ENCODE data around the gene GALNT2.

The GALNT2 gene

DNA sequence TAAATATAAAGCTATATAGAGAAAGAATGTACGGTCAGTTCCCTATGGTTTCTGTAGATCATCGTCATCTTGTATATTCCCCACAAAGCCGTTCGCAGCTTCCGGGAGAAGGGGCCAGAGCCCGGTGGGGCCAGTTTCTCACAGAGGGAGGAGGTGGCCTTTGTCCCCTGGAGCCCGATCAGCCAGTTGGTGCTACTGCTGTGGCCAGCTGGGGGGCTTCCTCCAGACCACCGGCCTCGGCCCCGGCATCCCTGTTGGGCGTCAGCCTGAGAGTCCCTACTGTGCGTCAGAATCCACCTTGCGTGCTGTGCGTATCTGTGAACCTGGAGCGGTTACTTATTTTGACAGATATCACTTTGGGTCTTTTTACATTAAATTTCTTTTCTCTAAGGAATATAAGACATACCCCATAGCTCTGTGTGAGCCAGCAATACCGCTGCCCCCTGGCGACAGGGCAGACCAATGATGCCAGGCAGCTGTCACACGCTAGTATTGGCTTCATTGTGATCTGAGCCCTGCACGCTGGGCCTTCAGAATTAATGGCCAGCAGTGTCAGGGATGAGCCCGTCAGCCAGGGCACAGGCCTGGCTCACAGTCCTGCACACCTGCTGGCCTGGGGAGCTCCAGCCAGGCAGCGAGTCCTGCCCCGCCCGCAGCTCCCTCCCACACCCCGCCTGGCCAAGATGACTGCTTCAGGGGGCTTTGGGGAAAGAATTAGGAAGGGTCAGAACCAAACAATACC is 213.2 kb downstream of the GALNT2 start:
- DNase-seq (ENCODE audit: low read depth) = no peak

DNA sequence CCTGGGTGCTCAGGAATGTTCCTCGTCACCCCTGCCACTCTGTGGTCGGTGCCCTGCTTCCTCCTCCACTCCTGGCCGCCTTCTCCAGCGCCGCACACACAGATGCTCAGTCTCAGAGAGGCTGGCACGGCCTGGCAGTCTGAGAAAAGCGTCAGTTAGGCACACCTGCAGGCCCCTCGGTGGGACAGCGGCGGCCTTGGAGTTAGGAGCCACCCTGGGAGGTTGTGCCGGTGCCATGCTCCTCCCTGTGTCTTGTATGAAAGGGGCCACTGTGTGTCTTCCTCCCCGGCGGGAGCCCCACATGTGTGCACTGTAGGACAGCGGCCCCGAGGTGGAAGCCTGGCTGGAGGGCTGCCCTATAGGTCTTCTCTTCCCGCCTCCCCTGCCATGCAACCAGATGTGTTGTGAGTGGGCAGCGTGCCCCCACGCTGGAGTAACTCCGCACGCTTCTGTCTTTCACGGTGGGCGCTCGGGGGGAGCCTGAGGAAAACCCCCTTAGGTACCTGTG is 213.9 kb downstream of the GALNT2 start:
- DNase-seq (ENCODE audit: low read depth) = no peak

DNA sequence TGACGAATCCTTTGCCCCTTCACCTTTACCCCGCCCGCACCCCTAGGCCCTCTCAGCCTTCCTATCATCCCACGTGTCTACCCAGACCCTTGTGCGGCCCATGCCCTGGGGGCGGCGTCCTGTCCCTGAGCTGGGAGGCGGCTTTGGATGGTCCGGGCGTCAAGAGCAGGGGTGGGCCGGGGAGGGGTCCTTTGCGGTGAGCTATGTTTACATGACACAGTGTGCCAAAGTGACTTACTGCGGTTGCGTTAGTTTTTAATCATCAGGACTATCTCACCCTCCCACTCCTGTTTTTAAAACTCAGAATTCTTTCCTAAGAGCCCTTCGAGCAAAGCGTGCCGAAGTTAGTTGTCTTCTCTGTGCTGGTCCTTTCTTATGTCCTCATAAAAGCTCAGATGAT is 214.5 kb downstream of the GALNT2 start:
- no peak for DNase-seq (ENCODE audit: low read depth)

DNA sequence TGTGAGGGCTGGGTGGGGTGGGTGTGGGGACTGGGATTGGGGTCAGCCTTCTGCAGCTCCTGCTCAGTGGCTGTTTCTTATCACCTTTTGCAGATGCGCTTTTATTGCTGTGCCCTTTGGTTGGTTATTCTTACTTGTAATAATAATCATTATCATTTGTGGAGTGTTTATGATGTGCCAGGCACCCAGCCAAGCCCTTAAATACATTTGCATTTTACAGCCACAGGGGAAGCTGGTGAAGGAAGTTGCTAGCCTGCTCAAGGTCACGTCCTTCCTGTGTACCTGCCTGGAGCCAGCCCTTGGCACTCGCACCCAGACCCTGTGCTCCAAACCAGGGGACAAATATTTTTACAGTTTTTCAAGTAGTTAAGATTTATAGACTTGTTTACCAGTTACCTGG is 215.1 kb downstream of the GALNT2 start:
- no peak for DNase-seq (ENCODE audit: low read depth)

DNA sequence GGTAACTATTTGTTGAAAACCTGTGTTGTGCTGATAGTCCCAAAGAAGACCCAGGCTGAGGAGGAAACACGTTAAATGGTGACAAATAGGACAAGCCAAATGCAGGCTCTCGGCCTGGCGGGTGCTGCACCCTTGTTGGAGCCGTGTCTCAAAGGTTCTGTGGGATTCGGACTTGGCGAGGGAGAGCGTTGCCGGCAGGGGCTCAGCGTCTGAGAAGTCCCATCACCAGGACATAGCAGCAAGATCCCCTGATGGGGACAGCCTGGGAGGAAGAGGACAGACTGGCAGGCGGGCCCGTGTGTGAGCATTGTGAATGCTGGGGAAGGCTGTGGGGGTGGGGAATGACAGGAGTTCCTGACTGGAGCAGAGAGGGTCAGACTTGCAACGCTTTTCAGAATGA is 216.6 kb downstream of the GALNT2 start:
- DNase-seq (ENCODE audit: low read depth) = no peak

DNA sequence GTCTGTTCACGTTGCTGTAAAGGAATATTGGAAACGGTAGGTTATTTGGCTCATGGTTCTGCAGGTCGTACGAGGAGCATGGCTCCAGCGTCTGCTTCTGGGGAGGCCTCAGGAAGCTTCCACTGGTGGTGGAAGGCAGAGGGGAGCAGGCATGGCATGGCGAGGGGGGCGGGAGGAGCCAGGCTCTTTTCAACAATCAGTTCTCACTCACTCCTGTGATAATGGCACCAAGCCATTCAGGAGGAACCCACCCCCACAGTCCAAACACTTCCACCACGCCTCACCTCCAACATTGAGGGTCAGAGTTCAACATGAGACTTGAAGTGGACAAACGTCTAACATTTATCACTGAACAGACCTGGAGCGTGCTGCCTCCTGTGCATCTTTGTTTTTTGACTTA is 217.9 kb downstream of the GALNT2 start:
- DNase-seq (ENCODE audit: low read depth) = no peak

DNA sequence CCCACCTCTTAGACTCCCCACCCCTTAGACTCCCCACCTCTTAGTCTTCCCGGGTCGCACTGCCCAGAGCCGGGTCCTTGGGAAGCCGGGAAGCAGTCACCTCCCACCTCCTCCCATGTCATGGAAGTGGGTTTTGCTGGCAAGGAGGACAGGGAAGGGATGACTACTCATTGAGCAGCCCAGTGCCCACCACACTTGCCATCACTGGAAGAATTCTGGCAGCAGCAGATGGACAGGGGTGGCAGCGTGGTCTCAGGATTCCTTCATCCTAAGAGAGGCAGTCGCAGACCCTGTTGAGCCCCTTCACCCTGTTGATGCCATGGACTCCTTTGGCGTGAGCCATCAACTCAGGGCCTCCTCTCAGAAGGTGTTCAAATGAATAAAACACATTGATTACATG is 218.3 kb downstream of the GALNT2 start:
- no peak for DNase-seq (ENCODE audit: low read depth)

DNA sequence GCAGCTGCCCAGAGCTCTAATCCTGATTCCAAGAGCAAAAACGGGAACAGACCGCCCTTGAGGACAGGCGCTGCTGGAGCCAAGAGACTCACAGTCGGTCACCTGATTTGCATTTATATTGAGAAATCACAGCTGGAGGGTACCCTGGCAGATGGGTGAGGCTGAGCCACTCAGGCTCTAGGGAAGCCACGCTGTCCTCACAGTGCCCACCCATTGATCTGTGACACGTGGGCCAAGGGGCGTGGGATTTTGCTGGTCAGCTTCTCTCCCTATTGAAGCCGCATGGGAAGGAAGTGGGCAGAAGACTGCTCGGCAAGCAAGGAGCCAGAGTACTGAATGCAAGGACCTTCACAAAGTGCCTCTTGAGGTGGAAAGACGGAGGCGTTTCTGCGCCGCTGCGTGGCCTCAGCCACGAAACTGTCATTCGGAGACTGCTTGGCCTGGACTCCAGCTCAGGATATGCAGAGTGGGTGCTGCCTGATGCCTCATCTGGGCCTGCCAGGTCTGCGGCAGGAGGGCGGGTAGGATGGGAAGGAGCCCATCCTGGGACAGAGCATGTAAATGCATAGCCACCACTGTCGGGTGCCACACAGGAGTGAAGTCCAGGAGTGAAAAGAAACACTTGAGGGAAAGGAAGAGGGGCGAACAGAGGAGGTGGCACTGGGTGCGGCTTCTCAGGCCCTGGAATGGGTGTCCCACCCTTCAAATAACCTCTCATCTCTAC is 219.3 kb downstream of the GALNT2 start:
- no peak for DNase-seq (ENCODE audit: low read depth)

DNA sequence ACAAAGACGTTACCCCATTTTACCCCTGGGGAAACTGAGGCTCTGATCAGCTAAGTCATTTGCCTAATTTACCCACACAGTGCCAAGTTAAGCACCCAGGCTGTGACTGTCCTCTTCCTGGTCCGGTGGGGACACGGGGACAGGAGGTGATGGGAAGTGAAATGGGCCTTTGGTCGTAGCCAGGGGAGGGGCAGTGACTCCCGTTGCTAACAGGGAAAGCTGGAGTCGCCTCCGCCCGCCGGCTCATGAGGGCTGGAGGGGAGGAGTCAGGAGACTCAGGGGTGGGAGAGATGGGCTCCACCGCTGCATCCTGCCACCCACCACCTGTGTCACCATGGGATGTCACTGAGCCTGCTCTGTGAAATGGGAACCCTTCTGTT is 219.8 kb downstream of the GALNT2 start:
- no peak for DNase-seq (ENCODE audit: low read depth)

DNA sequence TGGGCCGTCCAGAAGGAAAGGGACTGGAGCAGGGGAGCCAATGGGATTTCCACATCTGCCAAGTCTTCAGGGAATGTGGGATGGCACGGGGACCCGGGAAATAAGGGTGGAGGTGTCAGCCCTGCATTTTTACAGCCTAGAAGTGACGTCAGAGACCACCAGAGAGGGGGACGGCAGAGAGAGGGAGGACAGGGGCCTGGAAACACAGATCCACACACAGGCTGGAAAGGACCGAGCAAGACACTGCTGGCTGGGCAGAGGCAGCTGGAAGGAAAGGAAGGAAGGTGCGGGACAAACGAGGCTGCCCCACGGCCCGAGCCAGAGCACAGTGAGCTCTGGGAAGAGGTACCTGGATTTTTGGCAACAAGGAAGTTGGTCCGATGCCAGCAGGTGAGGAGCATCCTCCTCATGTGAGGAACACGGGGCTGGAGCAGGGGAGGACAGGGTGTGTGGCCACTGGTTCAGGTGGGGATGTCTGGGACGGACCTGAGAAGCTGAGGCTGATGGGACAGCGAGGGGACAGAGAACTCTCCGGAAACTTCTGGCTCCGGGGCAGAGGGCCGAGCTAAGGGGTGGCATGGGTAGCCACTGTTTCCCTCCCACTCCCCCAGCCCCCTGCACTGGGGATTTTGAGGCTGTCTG is 220.8 kb downstream of the GALNT2 start:
- DNase-seq (ENCODE audit: low read depth) = no peak

DNA sequence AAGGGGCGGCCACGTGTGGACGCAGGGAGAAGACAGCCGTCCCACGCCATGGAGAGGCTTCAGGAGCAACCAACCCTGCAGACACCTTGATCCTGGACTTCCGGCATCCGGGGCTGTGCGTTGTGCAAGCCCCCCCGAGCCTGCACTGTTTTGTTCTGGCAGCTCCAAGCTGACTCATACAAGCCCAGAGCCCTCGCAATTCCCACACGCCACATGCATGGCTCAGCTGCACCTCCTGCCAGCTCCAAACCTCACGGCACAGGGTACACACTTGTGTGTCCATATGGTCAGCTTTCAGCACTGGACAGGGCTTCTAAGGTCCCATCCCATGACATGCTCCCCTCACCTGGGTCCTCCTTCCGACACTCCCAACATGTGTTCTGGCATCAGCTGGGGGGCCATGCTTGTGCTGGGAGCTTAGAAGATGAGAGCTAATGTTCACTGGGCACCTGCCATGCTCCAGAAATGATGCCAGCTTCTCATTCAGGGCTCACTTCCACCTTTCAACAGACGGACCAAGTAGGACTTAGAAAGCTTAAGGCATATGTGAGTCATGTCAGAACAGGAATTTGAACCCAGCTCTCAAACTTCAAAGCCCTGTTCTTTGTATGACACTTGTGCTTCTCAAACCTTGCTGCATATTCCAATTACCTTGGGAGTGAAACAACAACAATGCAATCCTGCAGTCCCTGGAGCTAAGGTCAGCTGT is 221.8 kb downstream of the GALNT2 start:
- no peak for DNase-seq (ENCODE audit: low read depth)

DNA sequence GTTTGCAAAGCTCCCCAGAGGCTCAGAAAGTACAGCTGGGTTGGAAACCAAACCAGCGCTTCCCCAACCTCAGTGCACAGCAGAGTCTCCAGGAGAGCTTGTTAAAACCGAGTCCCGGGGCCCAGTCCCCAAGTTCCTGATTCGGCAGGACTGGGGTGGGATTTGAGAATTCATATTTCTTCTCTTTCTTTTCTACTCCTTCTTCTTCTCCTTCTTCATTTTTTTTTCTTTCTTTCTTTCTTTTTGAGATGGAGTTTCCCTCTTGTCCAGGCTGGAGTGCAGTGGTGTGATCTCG is 222.3 kb downstream of the GALNT2 start:
- DNase-seq (ENCODE audit: low read depth) = no peak

DNA sequence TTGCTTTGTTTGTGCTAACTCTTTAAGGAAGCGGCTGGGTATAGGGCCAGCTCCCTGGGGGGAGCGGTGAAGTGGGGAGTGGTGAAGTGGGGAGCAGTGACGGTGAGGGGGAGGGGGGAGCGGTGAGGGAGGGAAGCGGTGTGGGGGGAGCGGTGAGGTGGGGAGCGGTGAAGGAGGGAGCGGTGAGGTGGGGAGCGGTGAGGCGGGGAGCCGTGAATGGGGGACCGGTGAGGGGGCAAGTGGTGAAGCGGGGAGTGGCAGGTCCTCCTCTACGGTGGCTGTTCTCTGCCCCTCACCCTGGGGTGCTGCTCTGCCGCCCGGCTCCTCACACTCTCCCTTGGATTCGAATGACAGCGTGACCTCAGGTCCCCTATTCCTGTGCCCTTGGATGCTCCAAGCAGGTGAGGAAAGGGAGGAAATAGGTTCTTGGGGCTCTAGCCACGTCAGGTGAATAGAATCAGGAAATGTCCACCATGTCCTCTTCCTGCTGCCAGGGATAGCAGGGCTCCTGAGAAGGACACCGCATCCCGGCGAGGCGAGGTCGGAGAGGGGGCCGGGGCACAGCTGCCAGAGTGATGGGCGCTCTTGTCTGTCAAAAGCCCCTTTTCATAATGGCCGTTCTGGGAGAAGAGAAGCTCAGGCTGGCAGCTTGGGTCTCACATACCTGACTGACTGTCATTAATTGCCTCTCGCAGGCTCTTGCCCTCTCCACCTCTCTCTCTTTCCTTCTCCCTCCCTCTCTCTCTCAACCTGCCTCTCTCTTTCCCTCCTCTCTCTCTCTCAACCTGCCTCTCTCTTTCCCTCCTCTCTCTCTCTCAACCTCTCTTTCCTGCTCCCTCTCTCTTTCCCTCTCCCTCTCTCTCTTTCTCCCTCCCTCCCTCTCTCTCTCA is 224.9 kb downstream of the GALNT2 start:
- DNase-seq (ENCODE audit: low read depth) = no peak

DNA sequence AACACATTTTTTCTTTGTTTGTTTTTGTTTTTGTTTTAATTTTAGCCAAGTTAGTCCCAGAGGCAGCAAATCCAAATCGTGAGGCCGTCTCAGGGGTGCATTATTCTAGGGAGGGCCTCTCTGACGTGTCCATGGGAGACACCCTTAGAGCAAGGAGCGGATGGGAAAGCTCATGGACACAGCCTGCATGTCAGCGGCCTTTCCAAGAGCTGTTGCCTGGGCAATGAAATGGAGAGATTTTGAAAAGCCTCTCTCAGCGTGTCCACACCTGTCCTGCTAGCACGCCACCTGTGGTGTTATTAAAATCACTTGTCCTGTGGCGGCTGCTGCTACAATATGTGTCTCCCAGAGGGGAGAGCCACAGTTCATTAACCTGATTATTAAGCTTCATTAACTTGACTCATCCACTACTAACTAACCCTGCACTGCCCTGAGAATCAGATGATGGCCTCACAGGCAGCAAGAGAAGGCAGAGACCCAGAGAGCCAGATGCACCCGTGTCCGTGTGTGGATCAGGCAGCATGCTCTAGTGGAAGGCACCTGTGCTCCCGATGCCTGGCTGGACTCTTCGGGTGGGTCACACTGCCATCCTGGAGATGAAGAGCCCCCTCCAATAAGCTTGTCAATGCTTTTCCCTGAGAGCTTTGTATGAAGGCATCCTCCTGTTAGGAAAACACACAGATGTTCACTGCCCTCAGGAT is 225.8 kb downstream of the GALNT2 start:
- no peak for DNase-seq (ENCODE audit: low read depth)

DNA sequence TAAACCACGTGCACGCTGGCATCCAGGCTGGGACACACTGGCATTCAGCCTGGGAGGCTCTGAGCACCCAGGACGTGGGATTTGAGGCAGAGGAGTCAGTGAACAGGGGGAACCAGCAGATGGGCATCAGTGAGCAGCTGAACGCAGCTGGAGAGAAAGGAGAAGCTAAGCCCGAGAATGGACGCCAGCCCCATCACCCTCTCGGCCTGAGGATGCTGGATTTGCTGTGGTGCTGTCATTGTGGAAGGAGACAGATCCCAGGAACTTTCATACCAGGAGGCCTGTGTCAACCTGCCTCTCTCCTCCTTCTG is 226.3 kb downstream of the GALNT2 start:
- no peak for DNase-seq (ENCODE audit: low read depth)

DNA sequence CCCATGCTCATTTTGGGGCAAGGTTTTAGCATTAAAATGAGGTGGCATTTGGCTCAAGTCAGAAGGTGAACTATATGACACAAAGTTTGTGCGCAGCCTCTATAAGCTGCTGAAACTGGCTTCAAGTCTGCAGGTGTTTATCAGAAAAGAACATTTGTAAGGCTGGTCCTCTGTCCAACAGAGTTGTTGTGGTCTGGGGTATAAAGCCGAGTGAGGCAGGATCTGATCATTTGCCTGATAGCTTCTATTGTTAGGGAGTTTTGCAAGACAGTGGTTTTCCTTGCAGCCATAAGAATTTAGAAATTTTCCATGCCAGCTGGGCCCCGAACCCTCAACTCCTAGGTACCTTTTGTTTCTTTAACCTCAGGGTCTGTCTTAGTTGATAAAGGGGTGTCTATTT is 228.3 kb downstream of the GALNT2 start:
- no peak for DNase-seq (ENCODE audit: low read depth)

DNA sequence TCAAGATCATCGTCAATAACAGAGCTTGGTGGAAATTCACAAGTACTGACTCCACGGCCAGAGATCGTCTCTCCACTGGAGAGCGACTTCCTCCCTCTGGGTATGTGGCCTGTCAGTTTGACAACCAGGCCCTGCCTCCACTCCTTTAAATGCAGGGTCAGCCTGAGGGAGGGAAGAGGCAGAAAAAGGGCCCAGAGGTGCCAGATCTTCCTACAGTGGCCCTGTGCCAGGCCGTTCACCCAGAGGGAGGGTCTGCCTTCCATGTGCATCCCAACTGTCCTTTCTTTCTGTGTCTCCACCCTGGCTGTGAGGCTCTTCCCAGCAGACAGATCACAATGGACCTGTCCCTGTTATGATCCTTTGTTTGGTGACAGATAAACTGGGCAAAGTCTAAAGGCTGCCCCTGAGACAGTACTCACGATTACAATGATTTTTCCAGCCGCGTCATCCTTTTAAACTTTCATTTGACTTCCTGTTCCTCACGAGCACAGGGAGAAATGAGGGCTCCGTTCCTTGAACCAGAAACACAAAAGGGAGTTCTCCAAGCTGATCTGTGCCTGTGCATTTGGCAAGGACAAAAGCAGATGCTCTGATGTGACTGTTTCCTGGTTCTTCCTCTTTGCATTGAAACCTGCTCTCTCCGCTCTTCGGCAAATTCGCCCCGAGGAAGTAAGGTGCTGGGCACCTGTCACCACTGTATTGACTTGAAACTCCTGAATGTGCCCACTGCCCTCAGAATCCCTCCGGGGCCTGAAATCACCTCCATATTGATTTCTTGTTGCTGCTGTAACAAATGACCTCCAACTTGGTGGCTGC is 232.4 kb downstream of the GALNT2 start:
- no peak for DNase-seq (ENCODE audit: low read depth)

DNA sequence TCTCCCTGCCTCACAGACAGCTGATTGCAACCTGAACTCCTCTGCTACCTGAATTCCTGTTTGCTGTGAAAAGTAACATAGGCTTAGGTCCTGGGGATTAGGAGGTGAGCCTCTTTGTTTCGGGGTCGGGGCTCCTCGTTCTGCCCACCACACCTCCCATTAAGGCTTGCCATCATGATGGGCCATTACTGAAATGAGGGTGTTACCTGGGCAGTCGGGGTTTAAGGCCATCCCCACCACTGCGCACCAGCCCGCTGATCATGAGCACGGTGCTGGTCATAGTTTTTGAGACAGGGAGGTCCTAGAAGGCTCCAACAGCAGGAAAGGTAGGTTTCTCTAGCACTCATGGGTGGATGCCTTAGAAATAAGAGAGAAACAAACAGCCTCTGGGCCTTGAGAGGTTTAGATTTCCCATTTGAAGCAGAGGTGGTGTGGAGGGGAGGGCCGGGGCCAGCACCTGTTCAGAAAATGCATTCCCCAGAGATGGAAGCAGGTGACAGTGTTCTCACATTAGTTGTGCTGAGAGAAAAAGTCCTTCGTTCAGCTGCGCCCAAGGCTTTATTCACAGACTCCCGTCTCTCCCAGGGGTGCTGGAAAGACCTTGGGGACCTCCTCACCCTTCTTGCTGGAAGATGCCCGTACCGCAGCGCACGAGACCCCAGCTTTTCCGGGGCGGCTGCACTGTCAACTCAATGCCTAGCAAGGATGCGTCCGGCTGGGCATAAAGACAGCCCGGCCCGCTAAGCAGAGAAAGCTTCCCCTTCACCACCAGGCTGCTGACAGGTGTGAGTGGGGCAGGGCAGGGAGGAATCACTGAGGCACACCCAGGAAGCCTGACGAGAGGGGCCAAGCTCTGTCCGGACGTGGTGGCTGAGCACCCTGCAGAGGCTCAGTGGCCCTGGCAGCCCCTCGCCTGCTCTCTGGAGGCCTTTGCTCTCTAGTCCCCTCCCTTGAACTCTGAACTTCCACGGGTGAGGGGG is 233.6 kb downstream of the GALNT2 start:
- no peak for DNase-seq (ENCODE audit: low read depth)

DNA sequence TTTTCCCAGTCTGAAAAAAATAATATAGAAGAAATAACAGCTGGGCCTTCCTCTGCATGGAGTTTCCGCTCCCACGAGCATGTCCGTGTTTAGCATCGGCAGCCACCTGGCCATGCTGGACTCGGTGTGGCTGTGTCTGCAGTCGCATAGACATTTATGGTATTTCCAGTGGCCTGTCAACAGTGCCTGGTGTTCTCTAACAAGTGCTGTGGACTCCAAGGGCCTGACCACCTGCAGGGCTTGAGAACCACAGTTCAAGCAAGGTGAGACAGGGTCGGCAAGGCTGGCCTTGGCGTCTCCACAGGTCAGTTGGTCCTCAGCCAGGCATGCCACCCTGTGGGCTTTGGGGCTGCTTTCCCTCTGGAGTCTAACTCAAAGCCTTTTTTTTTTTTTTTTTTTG is 234.3 kb downstream of the GALNT2 start:
- no peak for DNase-seq (ENCODE audit: low read depth)
